HEK293 (cell line): ENCODE data around the gene MARK4.

Experiments
- CTCF ChIA-PET: fragments of 350-600 bp; formaldehyde crosslinking; extraction: SDS; loops from one replicate; lab custom pipeline; 2021; ENCODE audit warnings: antibody characterized with exemption; lab: Yijun Ruan, JAX
- POLR2A ChIA-PET: fragments of 300-600 bp; formaldehyde crosslinking; extraction: SDS; loops from one replicate; lab custom pipeline; 2020; ENCODE audit warnings: antibody characterized with exemption, inconsistent platforms; lab: Yijun Ruan, JAX
- H3K27ac ChIP-seq: fragments of 200-500 bp; sonication (Bioruptor generic); 2 replicates; pipeline ENCODE4 v1.5.1; 2014; ENCODE audit warnings: low read depth, low read length, control low read depth, inconsistent platforms; ENCODE audit errors: extremely low read depth
- H3K36me3 ChIP-seq, 2 experiments: fragments of 200-500 bp in 1 of 2; sonication (Bioruptor generic) in 1 of 2; 1 replicate in 1 of 2; 2 replicates in 1 of 2; pipeline ENCODE4 v1.5.1; 2014 to 2017; ENCODE audit warnings: inconsistent platforms in 2 of 2, low read length in 2 of 2; ENCODE audit not compliant: control insufficient read depth in 2 of 2, insufficient read depth in 1 of 2
- H3K4me1 ChIP-seq: fragments of 200-500 bp; sonication (Bioruptor generic); 2 replicates; pipeline ENCODE4 v1.5.1; 2014; ENCODE audit warnings: mild to moderate bottlenecking, low read length, inconsistent platforms; ENCODE audit not compliant: control insufficient read depth, insufficient read depth
- H3K4me3 ChIP-seq: 2 replicates; pipeline ENCODE4 v1.5.1; 2011; ENCODE audit warnings: low read depth, mild to moderate bottlenecking, control low read depth, low read length, moderate library complexity
- H3K9me3 ChIP-seq: fragments of 200-500 bp; sonication (Bioruptor generic); 2 replicates; pipeline ENCODE4 v1.5.1; 2014; ENCODE audit warnings: low read depth, low read length, inconsistent platforms; ENCODE audit not compliant: control insufficient read depth, insufficient read depth
- BCL11A ChIP-seq: fragments of 450-650 bp; formaldehyde crosslinking; IDR thresholded peaks from 2 replicates; pipeline ENCODE4 v1.5.1; 2016; ENCODE audit warnings: low read depth, missing biosample characterization, missing genetic modification characterization
- EGR2 ChIP-seq: fragments of 450-650 bp; formaldehyde crosslinking; IDR thresholded peaks from 2 replicates; pipeline ENCODE4 v1.5.1; 2016; ENCODE audit warnings: low read depth, missing biosample characterization, missing genetic modification characterization
- IKZF3 ChIP-seq: fragments of 450-650 bp; IDR thresholded peaks from 2 replicates; pipeline ENCODE4 v1.5.0; 2018; ENCODE audit warnings: missing biosample characterization, mild to moderate bottlenecking, missing genetic modification characterization, moderate library complexity
- KLF16 ChIP-seq: fragments of 450-650 bp; formaldehyde crosslinking; IDR thresholded peaks from 2 replicates; pipeline ENCODE4 v1.5.1; 2017; ENCODE audit warnings: missing biosample characterization, missing genetic modification characterization
- KLF9 ChIP-seq: fragments of 450-650 bp; formaldehyde crosslinking; IDR thresholded peaks from 2 replicates; pipeline ENCODE4 v1.5.1; 2016; ENCODE audit warnings: missing biosample characterization, missing genetic modification characterization, low read depth
- PRDM1 ChIP-seq: fragments of 450-650 bp; formaldehyde crosslinking; IDR thresholded peaks from 2 replicates; pipeline ENCODE4; 2016; ENCODE audit warnings: missing biosample characterization, missing genetic modification characterization
- TCF7L2 ChIP-seq: IDR thresholded peaks from 2 replicates; pipeline ENCODE4 v1.6.1; 2011; ENCODE audit warnings: low read depth, mild to moderate bottlenecking, inconsistent platforms, low read length, moderate library complexity, borderline replicate concordance
- ZBTB6 ChIP-seq: fragments of 450-650 bp; formaldehyde crosslinking; IDR thresholded peaks from 2 replicates; pipeline ENCODE4 v1.5.1; 2017; ENCODE audit warnings: missing biosample characterization, missing genetic modification characterization
- ZFHX2 ChIP-seq: fragments of 450-650 bp; formaldehyde crosslinking; conservative IDR thresholded peaks from 2 replicates; pipeline ENCODE4 v1.5.1; 2016; ENCODE audit warnings: missing biosample characterization, missing genetic modification characterization
- ZNF121 ChIP-seq: fragments of 450-650 bp; formaldehyde crosslinking; IDR thresholded peaks from 2 replicates; pipeline ENCODE4 v1.5.1; 2016; ENCODE audit warnings: missing biosample characterization, missing genetic modification characterization
- ZNF146 ChIP-seq: fragments of 450-650 bp; formaldehyde crosslinking; IDR thresholded peaks from 2 replicates; pipeline ENCODE4 v1.5.1; 2016; ENCODE audit warnings: missing biosample characterization, missing genetic modification characterization
- ZNF175 ChIP-seq: fragments of 450-650 bp; formaldehyde crosslinking; IDR thresholded peaks from 2 replicates; pipeline ENCODE4 v1.5.1; 2016; ENCODE audit warnings: missing biosample characterization, missing genetic modification characterization
- ZNF202 ChIP-seq: fragments of 450-650 bp; formaldehyde crosslinking; IDR thresholded peaks from 2 replicates; pipeline ENCODE4 v1.5.1; 2016; ENCODE audit warnings: missing biosample characterization, missing genetic modification characterization, borderline replicate concordance
- ZNF341 ChIP-seq: fragments of 450-650 bp; formaldehyde crosslinking; IDR thresholded peaks from 2 replicates; pipeline ENCODE4; 2016; ENCODE audit warnings: low read depth, missing biosample characterization, missing genetic modification characterization
- ZNF423 ChIP-seq: fragments of 450-650 bp; formaldehyde crosslinking; IDR thresholded peaks from 2 replicates; pipeline ENCODE4 v1.5.1; 2016; ENCODE audit warnings: missing biosample characterization, missing genetic modification characterization
- ZNF433 ChIP-seq: fragments of 450-650 bp; formaldehyde crosslinking; IDR thresholded peaks from 2 replicates; pipeline ENCODE4 v1.5.1; 2016; ENCODE audit warnings: missing biosample characterization, missing genetic modification characterization, low read depth
- ZNF530 ChIP-seq: fragments of 450-650 bp; formaldehyde crosslinking; IDR thresholded peaks from 2 replicates; pipeline ENCODE4 v1.5.1; 2016; ENCODE audit warnings: low read depth, missing biosample characterization, missing genetic modification characterization
- ZNF561 ChIP-seq: fragments of 450-650 bp; IDR thresholded peaks from 2 replicates; pipeline ENCODE4 v1.5.1; 2018; ENCODE audit warnings: missing biosample characterization, missing genetic modification characterization, borderline replicate concordance
- ZNF600 ChIP-seq: fragments of 450-650 bp; formaldehyde crosslinking; IDR thresholded peaks from 2 replicates; pipeline ENCODE4 v1.5.1; 2016; ENCODE audit warnings: missing biosample characterization, missing genetic modification characterization
- ZNF629 ChIP-seq: fragments of 450-650 bp; formaldehyde crosslinking; IDR thresholded peaks from 2 replicates; pipeline ENCODE4 v1.5.1; 2017; ENCODE audit warnings: missing biosample characterization, missing genetic modification characterization
- ZNF654 ChIP-seq: fragments of 450-650 bp; formaldehyde crosslinking; IDR thresholded peaks from 2 replicates; pipeline ENCODE4 v1.5.1; 2016; ENCODE audit warnings: low read depth, missing biosample characterization, missing genetic modification characterization
- ZNF664 ChIP-seq: fragments of 450-650 bp; formaldehyde crosslinking; IDR thresholded peaks from 2 replicates; pipeline ENCODE4 v1.5.1; 2016; ENCODE audit warnings: missing biosample characterization, missing genetic modification characterization
- ZNF692 ChIP-seq: fragments of 450-650 bp; formaldehyde crosslinking; IDR thresholded peaks from 2 replicates; pipeline ENCODE4 v1.5.1; 2016; ENCODE audit warnings: missing biosample characterization, missing genetic modification characterization
- ZNF776 ChIP-seq: fragments of 450-650 bp; formaldehyde crosslinking; IDR thresholded peaks from 2 replicates; pipeline ENCODE4 v1.5.0; 2017; ENCODE audit warnings: missing biosample characterization, missing genetic modification characterization, borderline replicate concordance
- ZSCAN16 ChIP-seq: fragments of 450-650 bp; formaldehyde crosslinking; IDR thresholded peaks from 2 replicates; pipeline ENCODE4 v1.5.1; 2016; ENCODE audit warnings: missing biosample characterization, missing genetic modification characterization
- ZSCAN5A ChIP-seq: fragments of 450-650 bp; formaldehyde crosslinking; IDR thresholded peaks from 2 replicates; pipeline ENCODE4 v1.5.1; 2016; ENCODE audit warnings: missing biosample characterization, missing genetic modification characterization
- ZXDB ChIP-seq: fragments of 450-650 bp; formaldehyde crosslinking; IDR thresholded peaks from 2 replicates; pipeline ENCODE4 v1.5.1; 2016; ENCODE audit warnings: missing biosample characterization, missing genetic modification characterization
- TF ChIP-seq, protein P1 (sequence below): sonication (generic); formaldehyde crosslinking; IDR thresholded peaks from 2 replicates; pipeline ENCODE4 v1.8.1; 2022; ENCODE audit warnings: mild to moderate bottlenecking, moderate library complexity, missing genetic modification reagents

Gene MARK4

GRCh38 chr19:45336696-45337251 is 85.7 kb downstream of the MARK4 start (continued):
- no peak for TF ChIP-seq ZNF654 (tag by site-specific recombination)
- TF ChIP-seq, protein P1, sequence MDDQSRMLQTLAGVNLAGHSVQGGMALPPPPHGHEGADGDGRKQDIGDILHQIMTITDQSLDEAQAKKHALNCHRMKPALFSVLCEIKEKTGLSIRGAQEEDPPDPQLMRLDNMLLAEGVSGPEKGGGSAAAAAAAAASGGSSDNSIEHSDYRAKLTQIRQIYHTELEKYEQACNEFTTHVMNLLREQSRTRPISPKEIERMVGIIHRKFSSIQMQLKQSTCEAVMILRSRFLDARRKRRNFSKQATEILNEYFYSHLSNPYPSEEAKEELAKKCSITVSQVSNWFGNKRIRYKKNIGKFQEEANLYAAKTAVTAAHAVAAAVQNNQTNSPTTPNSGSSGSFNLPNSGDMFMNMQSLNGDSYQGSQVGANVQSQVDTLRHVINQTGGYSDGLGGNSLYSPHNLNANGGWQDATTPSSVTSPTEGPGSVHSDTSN (CRISPR knock-in tag) = no peak
- TF ChIP-seq BCL11A (tag by site-specific recombination) = no peak
- no peak for TF ChIP-seq ZNF175 (tag by site-specific recombination)
- TF ChIP-seq TCF7L2 = no peak
- no peak for TF ChIP-seq ZNF341 (tag by site-specific recombination)
- TF ChIP-seq ZNF530 (tag by site-specific recombination) = no peak
- no peak for TF ChIP-seq ZNF423 (tag by site-specific recombination)
- no peak; the same call in 1 of the 2 replicates for TF ChIP-seq ZNF664 (tag by site-specific recombination)
- TF ChIP-seq, all 188 proteins: peak for 0

DNA sequence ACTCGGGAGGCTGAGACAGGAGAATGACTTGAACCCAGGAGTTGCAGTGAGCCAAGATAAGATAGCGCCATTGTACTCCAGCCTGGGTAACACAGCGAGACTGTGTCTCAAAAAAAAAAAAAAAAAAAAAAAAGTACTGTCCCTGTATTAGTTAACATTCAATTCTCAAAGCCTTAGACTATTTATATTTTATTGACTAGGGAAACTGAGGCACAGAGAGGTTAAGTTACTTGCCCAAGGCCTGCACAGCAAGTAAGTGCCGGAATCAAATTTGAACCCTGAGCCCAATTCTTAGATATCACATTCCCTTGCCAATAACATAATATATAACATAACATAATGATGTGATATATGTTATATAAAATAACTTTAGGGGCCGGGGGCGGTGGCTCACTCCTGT is 88.6 kb downstream of the MARK4 start:
- POLR2A ChIA-PET = interaction anchor here (0.5 to 1.1 kb wide), 2 partner anchors 10 to 248 kb away, joined by 3 read pairs; no protein-coding TSS in a partner anchor
- Histone ChIP-seq H3K36me3 (no peaks in the 10 kb centered on the region; a peak in 1 of 3 replicates), H3K27ac (no peak overlapping the region), H3K4me3 (no peak overlapping the region), H3K4me1 (no peaks in the 10 kb centered on the region), H3K9me3 (no peaks in the 10 kb centered on the region)
- no peak for TF ChIP-seq ZSCAN16 (tag by site-specific recombination)
- TF ChIP-seq PRDM1 (tag by site-specific recombination) = no peak
- no peak for TF ChIP-seq ZNF433 (tag by site-specific recombination)
- TF ChIP-seq ZNF654 (tag by site-specific recombination) = no peak
- no peak for TF ChIP-seq KLF9 (tag by site-specific recombination)
- TF ChIP-seq ZSCAN5A (tag by site-specific recombination) = no peak
- no peak for TF ChIP-seq ZNF629 (tag by site-specific recombination)
- TF ChIP-seq ZNF202 (tag by site-specific recombination) = no peak
- CTCF ChIA-PET = interaction anchor here (0.6 to 3.4 kb wide), 29 partner anchors 13 to 616 kb away, joined by 3 to 15 read pairs (median 5); partner anchors contain the start of genes BLOC1S3, CLASRP, PPP1R37 and TRAPPC6A

DNA sequence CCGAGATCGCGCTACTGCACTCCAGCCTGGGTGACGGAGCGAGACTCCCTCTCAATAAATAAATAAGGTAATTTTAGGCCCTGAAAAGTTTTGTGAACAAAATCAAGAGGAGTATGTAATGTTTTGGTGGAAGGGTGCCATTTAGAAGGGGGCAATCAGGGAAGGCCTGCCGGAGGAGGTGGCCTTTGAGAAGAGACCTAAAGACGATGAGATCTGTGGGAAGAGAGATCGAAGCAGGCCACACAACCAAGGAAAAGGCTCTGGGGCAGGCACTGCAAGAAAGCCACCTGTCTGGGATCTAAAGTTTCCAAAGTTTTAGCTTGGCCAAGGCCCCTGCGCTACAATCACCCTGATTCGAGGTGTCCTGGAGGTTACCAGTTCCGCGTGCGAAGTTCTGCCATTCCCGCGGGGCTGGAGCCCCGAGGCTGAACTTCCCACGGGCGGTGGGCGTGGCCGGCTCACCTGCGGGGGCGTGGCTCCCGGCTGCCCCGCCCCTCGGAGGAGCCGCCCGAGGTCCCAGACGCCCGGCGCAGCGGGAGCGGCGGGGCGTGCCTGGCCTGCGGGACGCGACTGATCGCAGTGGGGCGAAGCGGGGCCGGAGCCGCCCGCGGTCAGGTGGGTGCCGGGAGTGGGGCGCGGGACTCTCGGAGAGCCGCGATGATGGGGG is 89.3 kb downstream of the MARK4 start, which contains the start of gene KLC3:
KLC3 (plus strand) TSS at position 519 of the 667 bp plus-strand sequence. CDS start 4,792 bp downstream, outside the sequence.
- no peaks in the 10 kb centered on the region; a peak in 1 of 3 replicates for H3K36me3 ChIP-seq
- no peaks in the 10 kb centered on the region for H3K9me3 ChIP-seq
- H3K4me1 ChIP-seq = no peaks in the 10 kb centered on the region
- ChIA-PET CTCF (interaction anchor here (2.5 to 3.4 kb wide), 2 partner anchors 62 to 91 kb away, joined by 12 read pairs; no protein-coding TSS in a partner anchor), POLR2A (interaction anchor here (0.5 kb wide), 1 partner anchor 165 kb away, joined by 4 read pairs; no protein-coding TSS in a partner anchor)
- H3K27ac ChIP-seq = no peak within 1 kb of the TSS; the same call in 1 of the 2 replicates
- peak within 1 kb of the TSS; percentile 52 for H3K4me3 ChIP-seq
- TF ChIP-seq ZNF600 (0 out of 2 replicates have a peak, but pooled peaks have one; percentile 22), KLF16 (tag by site-specific recombination) (peak; percentile 35; the same call in 1 of the 2 replicates), ZNF776 (tag by site-specific recombination) (no peak), ZFHX2 (peak; percentile 22; the same call in 1 of the 2 replicates), ZNF146 (tag by site-specific recombination) (no peak), ZBTB6 (tag by site-specific recombination) (no peak), IKZF3 (tag by site-specific recombination) (peak; percentile 45; the same call in 1 of the 2 replicates), ZSCAN16 (tag by site-specific recombination) (no peak), ZXDB (0 out of 2 replicates have a peak, but pooled peaks have one; percentile 33), EGR2 (peak; percentile 23; the same call in 1 of the 2 replicates), ZNF121 (tag by site-specific recombination) (no peak), ZNF692 (tag by site-specific recombination) (no peak), ZNF561 (tag by site-specific recombination) (peak; percentile 76)
